C4-2B (cell line): Measurements from ENCODE around the gene ABHD15.

ENCODE experiments used
- ZFX ChIP-seq: fragments of 450-650 bp; IDR thresholded peaks from 2 replicates; pipeline ENCODE4 v1.6.1; 2017
- TF ChIP-seq, protein P1 (sequence below): fragments of 450-650 bp; conservative IDR thresholded peaks from 2 replicates; pipeline ENCODE4 v1.5.1; 2017; ENCODE audit warnings: mild to moderate bottlenecking

- TF ChIP-seq, protein P1, sequence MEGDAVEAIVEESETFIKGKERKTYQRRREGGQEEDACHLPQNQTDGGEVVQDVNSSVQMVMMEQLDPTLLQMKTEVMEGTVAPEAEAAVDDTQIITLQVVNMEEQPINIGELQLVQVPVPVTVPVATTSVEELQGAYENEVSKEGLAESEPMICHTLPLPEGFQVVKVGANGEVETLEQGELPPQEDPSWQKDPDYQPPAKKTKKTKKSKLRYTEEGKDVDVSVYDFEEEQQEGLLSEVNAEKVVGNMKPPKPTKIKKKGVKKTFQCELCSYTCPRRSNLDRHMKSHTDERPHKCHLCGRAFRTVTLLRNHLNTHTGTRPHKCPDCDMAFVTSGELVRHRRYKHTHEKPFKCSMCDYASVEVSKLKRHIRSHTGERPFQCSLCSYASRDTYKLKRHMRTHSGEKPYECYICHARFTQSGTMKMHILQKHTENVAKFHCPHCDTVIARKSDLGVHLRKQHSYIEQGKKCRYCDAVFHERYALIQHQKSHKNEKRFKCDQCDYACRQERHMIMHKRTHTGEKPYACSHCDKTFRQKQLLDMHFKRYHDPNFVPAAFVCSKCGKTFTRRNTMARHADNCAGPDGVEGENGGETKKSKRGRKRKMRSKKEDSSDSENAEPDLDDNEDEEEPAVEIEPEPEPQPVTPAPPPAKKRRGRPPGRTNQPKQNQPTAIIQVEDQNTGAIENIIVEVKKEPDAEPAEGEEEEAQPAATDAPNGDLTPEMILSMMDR = no peak
- no peak for TF ChIP-seq ZFX
These were observed 392 bp upstream of the ABHD15 start for GRCh38 chr17:29567304-29567553.
